HCT116 (cell line): ENCODE results near the gene NEURL4. TPM values are rescaled to one million over a fixed set of nuclear protein-coding genes. Genes with fewer than 3 reads are reported as not detected.
A peak's percentile ranks its signal among the peaks of the same experiment; 100 is the strongest.

ENCODE experiments used
- ATAC-seq: fragments of 200-7000 bp; cut with Tn5 transposase; 2 replicates; pipeline ENCODE4 v1.9.1; 2020; ENCODE audit warnings: mild to moderate bottlenecking, moderate library complexity
- BruUV-seq: library from RNA; stranded (reverse); fragments of 400-500 nt; replicated peaks from 2 replicates; lab custom pipeline; 2021; lab: Mats Ljungman, UMichigan
- CTCF ChIA-PET: fragments of 300-600 bp; sonication (Branson Sonifier 250); formaldehyde crosslinking; loops from one replicate; lab custom pipeline; 2021; ENCODE audit warnings: antibody characterized with exemption; lab: Charles Lee
- POLR2A ChIA-PET: fragments of 300-600, 350-600 bp; sonication (Branson Sonifier 250); formaldehyde crosslinking; loops from one replicate; lab custom pipeline; 2021; ENCODE audit warnings: antibody characterized with exemption; lab: Charles Lee
- RAD21 ChIA-PET, 2 experiments: fragments of 300-600 bp; sonication (Branson Sonifier 250); formaldehyde crosslinking; loops; one replicate each; lab custom pipeline; 2023; ENCODE audit warnings: low total read pairs in 2 of 2; ENCODE audit not compliant: uncharacterized antibody in 2 of 2, unreplicated experiment in 2 of 2, low non-redundant PET in 1 of 2; lab: Charles Lee
- DNase-seq: peaks from one replicate; pipeline ENCODE4 v3.0.0-alpha.2; 2010; ENCODE audit warnings: low read depth, low spot score
- H2AFZ ChIP-seq: fragments of 200-600 bp; shearing (Covaris generic), sonication (generic); 2 replicates; pipeline ENCODE4 v1.6.1; 2017; ENCODE audit warnings: low read depth, mixed run types, mixed read lengths, antibody characterized with exemption, low read length; ENCODE audit not compliant: poor library complexity, severe bottlenecking
- H3K27ac ChIP-seq: 2 replicates; pipeline ENCODE4 v1.5.1; 2012; ENCODE audit warnings: low read depth, low read length
- H3K27me3 ChIP-seq: fragments of 200-600 bp; sonication (generic); 2 replicates; pipeline ENCODE4 v1.6.1; 2016; ENCODE audit warnings: mixed run types, low read length, mixed read lengths; ENCODE audit not compliant: insufficient read depth
- H3K36me3 ChIP-seq, 2 experiments: fragments of 200-500 bp in 1 of 2; fragments of 200-600 bp in 1 of 2; sonication (Bioruptor generic) in 1 of 2; sonication (generic) in 1 of 2; 2 replicates each; pipeline versions ENCODE4 v1.5.1 to v1.6.1; 2014 to 2016; ENCODE audit warnings: low read length in 2 of 2, inconsistent platforms in 1 of 2, mixed read lengths in 1 of 2, mixed run types in 1 of 2; ENCODE audit not compliant: insufficient read depth in 2 of 2, control insufficient read depth in 1 of 2
- H3K4me1 ChIP-seq, 2 experiments: fragments of 200-600 bp in 1 of 2; sonication (generic) in 1 of 2; 2 replicates each; pipeline versions ENCODE4 v1.5.1 to v1.6.1; 2012 to 2017; ENCODE audit warnings: low read length in 2 of 2, inconsistent platforms in 1 of 2, mild to moderate bottlenecking in 1 of 2, mixed read lengths in 1 of 2, mixed run types in 1 of 2, moderate library complexity in 1 of 2; ENCODE audit not compliant: insufficient read depth in 2 of 2, control insufficient read depth in 1 of 2
- H3K4me2 ChIP-seq: fragments of 200-600 bp; sonication (generic); 2 replicates; pipeline ENCODE4 v1.6.1; 2017; ENCODE audit warnings: mixed run types, low read length, mixed read lengths
- H3K4me3 ChIP-seq, 2 experiments: fragments of 200-600 bp in 1 of 2; sonication (generic) in 1 of 2; replicated peaks in 1 of 2; 2 replicates each; pipeline ENCODE4 v1.5.1; 2011 to 2016; ENCODE audit warnings: low read length in 2 of 2, control low read depth in 1 of 2, low read depth in 1 of 2, mild to moderate bottlenecking in 1 of 2, mixed read lengths in 1 of 2, mixed run types in 1 of 2
- H3K79me2 ChIP-seq: fragments of 200-600 bp; sonication (generic); 2 replicates; pipeline ENCODE4 v1.6.1; 2017; ENCODE audit warnings: mild to moderate bottlenecking, mixed run types, low read length, moderate library complexity, mixed read lengths; ENCODE audit not compliant: insufficient read depth
- H3K9ac ChIP-seq: fragments of 200-600 bp; sonication (generic); 2 replicates; pipeline ENCODE4 v1.6.1; 2016; ENCODE audit warnings: low read length, mixed read lengths
- H3K9me2 ChIP-seq: fragments of 200-600 bp; sonication (generic), shearing (Covaris generic); 2 replicates; pipeline ENCODE4 v1.6.1; 2017; ENCODE audit warnings: mixed run types, mild to moderate bottlenecking, moderate library complexity; ENCODE audit not compliant: insufficient read depth
- H3K9me3 ChIP-seq, 2 experiments: fragments of 200-500 bp in 1 of 2; fragments of 200-600 bp in 1 of 2; sonication (Bioruptor generic) in 1 of 2; sonication (generic) in 1 of 2; 2 replicates each; pipeline ENCODE4 v1.6.1; 2014 to 2017; ENCODE audit warnings: low read length in 2 of 2, mixed read lengths in 2 of 2, inconsistent platforms in 1 of 2, low read depth in 1 of 2, mild to moderate bottlenecking in 1 of 2, mixed run types in 1 of 2, moderate library complexity in 1 of 2; ENCODE audit not compliant: control insufficient read depth in 1 of 2, insufficient read depth in 1 of 2
- H4K20me1 ChIP-seq: fragments of 200-600 bp; sonication (generic), shearing (Covaris generic); 2 replicates; pipeline ENCODE4 v1.6.1; 2017; ENCODE audit warnings: mixed run types, mild to moderate bottlenecking, moderate library complexity; ENCODE audit not compliant: insufficient read depth
- CTCF ChIP-seq, 3 experiments: fragments of 200-600 bp in 1 of 3; sonication (generic) in 1 of 3; IDR thresholded peaks in 2 of 3; conservative IDR thresholded peaks in 1 of 3; 2 replicates each; pipeline ENCODE4 v1.5.1; 2012 to 2017; ENCODE audit warnings: low read depth in 2 of 3, low read length in 2 of 3, antibody characterized with exemption in 1 of 3, borderline replicate concordance in 1 of 3, control low read depth in 1 of 3, mild to moderate bottlenecking in 1 of 3, mixed read lengths in 1 of 3, mixed run types in 1 of 3, moderate library complexity in 1 of 3; ENCODE audit not compliant: insufficient read depth in 1 of 3
- EZH2phosphoT487 ChIP-seq: fragments of 200-600 bp; IDR thresholded peaks from 2 replicates; pipeline ENCODE4 v1.6.1; 2018; ENCODE audit warnings: antibody characterized with exemption, borderline replicate concordance
- FOSL1 ChIP-seq: IDR thresholded peaks from 2 replicates; pipeline ENCODE4 v1.6.1; 2012; ENCODE audit warnings: low read depth
- MAX ChIP-seq: IDR thresholded peaks from 2 replicates; pipeline ENCODE4 v1.6.1; 2012
- POLR2A ChIP-seq: IDR thresholded peaks from 2 replicates; pipeline ENCODE4 v1.7.0; 2011; ENCODE audit warnings: borderline replicate concordance; ENCODE audit not compliant: insufficient read depth, insufficient read length; ENCODE audit errors: extremely low read depth
- SRF ChIP-seq: IDR thresholded peaks from 2 replicates; pipeline ENCODE4 v1.6.1; 2012; ENCODE audit warnings: low read depth
- ZFX ChIP-seq: fragments of 450-650 bp; IDR thresholded peaks from 2 replicates; pipeline ENCODE4 v1.6.1; 2017
- intact Hi-C: fragments of 100-400 bp; cut with micrococcal nuclease; formaldehyde crosslinking; loops from 2 replicates; pipeline ENCODE4 v1.10.0; 2022
- total RNA-seq: library from RNA; stranded (reverse); gene quantifications from one replicate; pipeline ENCODE4 v1.2.1, GENCODE V29; 2021; ENCODE audit not compliant: unreplicated experiment

The NEURL4 gene
- total RNA-seq, 1 experiment from 2014 or later, result 56.9 TPM

GRCh38 chr17:7295230-7296180, 33.6 kb downstream of the NEURL4 start:
- no peak for ATAC-seq
- peak overlapping the region; percentile 51 for H3K9ac ChIP-seq
- POLR2A ChIA-PET, result interaction anchor here (1.1 kb wide), 2 partner anchors 14 to 75 kb away, joined by 5 to 7 read pairs; partner anchors contain the start of gene SLC2A4

More at GRCh38 chr17:7295230-7296180, 33.6 kb downstream of the NEURL4 start:
- no TSS peak for BruUV-seq
- H3K4me3 ChIP-seq, result peak overlapping the region in 1 of 2 experiments; percentile 33; a peak in 1 of 4 replicates
- no peak for TF ChIP-seq SRF
- peak in 1 of 3 experiments; percentile 9; a peak in 1 of 6 replicates for TF ChIP-seq CTCF (IDR thresholded peaks at IDR 0.05 in 2 of 3, conservative IDR thresholded peaks at IDR 0.05 in 1 of 3; ENCODE audit: borderline replicate concordance in 1 of 3, insufficient read depth in 1 of 3, low read depth in 2 of 3, low read length in 2 of 3)
- TF ChIP-seq EZH2phosphoT487, result no peak
- 0 out of 2 replicates have a peak, but pooled peaks have one; percentile 27 for TF ChIP-seq ZFX
- no peak for TF ChIP-seq MAX
- no peak for TF ChIP-seq FOSL1
- TF ChIP-seq POLR2A, result no peak
- H4K20me1 ChIP-seq, result no peaks in the 10 kb centered on the region
- peak overlapping the region; percentile 70 for H3K4me2 ChIP-seq
- no peaks in the 10 kb centered on the region for H3K27me3 ChIP-seq
- RAD21 ChIA-PET, result interaction anchor here (1.4 to 1.9 kb wide), 4 partner anchors 14 to 130 kb away, joined by 3 to 17 read pairs (median 10); partner anchors contain the start of gene SLC2A4 (in 2 of the 2)
- H3K9me2 ChIP-seq, result no peaks in the 10 kb centered on the region
- H3K4me1 ChIP-seq, result peaks cover 17 to 41% of the 10 kb centered on the region in 2 experiments; a peak in 3 of 4 replicates
- no peak for DNase-seq
- intact Hi-C loops, result loop anchor here (1.0 to 5.0 kb wide), 4 partner anchors 15 to 248 kb away; partner anchors contain the start of gene CLDN7
- no peaks in the 10 kb centered on the region for H3K36me3 ChIP-seq
- H2AFZ ChIP-seq, result peak overlapping the region; percentile 76
- CTCF ChIA-PET, result interaction anchor here (0.6 to 2.1 kb wide), 13 partner anchors 9 to 249 kb away, joined by 3 to 38 read pairs (median 6); partner anchors contain the start of genes ACADVL, DLG4, NEURL4 and SLC2A4
- H3K27ac ChIP-seq, result peak overlapping the region; percentile 37
- no peaks in the 10 kb centered on the region for H3K9me3 ChIP-seq
- no peaks in the 10 kb centered on the region for H3K79me2 ChIP-seq
